Common myeloid progenitor, CD34-positive (primary cell): ENCODE data around the gene PDE4D.
A peak's percentile ranks its signal among the peaks of the same experiment; 100 is the strongest.

Experiments
- CTCF ChIA-PET: fragments of 350-600 bp; sonication (Branson Sonifier 250); formaldehyde crosslinking; loops from one replicate; lab custom pipeline; 2021; ENCODE audit warnings: antibody characterized with exemption; lab: Charles Lee
- POLR2A ChIA-PET: fragments of 350-600 bp; sonication (Branson Sonifier 250); formaldehyde crosslinking; loops from one replicate; lab custom pipeline; 2021; ENCODE audit warnings: antibody characterized with exemption; lab: Charles Lee
- DNase-seq, 3 donors: peaks; one replicate each; pipeline versions ENCODE4 v3.0.0 to v3.0.0-alpha.2; 2013
- H3K27ac ChIP-seq, 2 experiments: 1 replicate in 1 of 2; 2 replicates in 1 of 2; pipeline ENCODE4 v1.7.0; 2013; ENCODE audit warnings: inconsistent platforms in 2 of 2, low read length in 2 of 2, mild to moderate bottlenecking in 2 of 2, low read depth in 1 of 2, moderate library complexity in 1 of 2; ENCODE audit not compliant: severe bottlenecking in 2 of 2, insufficient read depth in 1 of 2, poor library complexity in 1 of 2
- H3K27me3 ChIP-seq, 5 experiments: replicated peaks in 2 of 5; 1 replicate in 3 of 5; 2 replicates in 2 of 5; pipeline versions ENCODE4 v1.6.1 to v1.7.0; 2013; ENCODE audit warnings: low read length in 4 of 5, mild to moderate bottlenecking in 2 of 5, moderate library complexity in 2 of 5, inconsistent platforms in 1 of 5; ENCODE audit not compliant: insufficient read depth in 5 of 5, control insufficient read depth in 4 of 5
- H3K36me3 ChIP-seq, 4 experiments: 1 replicate in 2 of 4; 2 replicates in 2 of 4; pipeline versions ENCODE4 v1.6.1 to v1.7.0; 2013; ENCODE audit warnings: low read length in 3 of 4, control low read depth in 1 of 4, mild to moderate bottlenecking in 1 of 4; ENCODE audit not compliant: control insufficient read depth in 4 of 4, insufficient read depth in 4 of 4
- H3K4me1 ChIP-seq, 4 experiments: 1 replicate in 3 of 4; 2 replicates in 1 of 4; pipeline versions ENCODE4 v1.6.1 to v1.7.1; 2013; ENCODE audit warnings: low read length in 3 of 4, mild to moderate bottlenecking in 3 of 4, control low read depth in 1 of 4, inconsistent platforms in 1 of 4, moderate library complexity in 1 of 4; ENCODE audit not compliant: control insufficient read depth in 4 of 4, insufficient read depth in 4 of 4; ENCODE audit errors: control extremely low read depth in 1 of 4
- H3K4me3 ChIP-seq, 7 experiments: 1 replicate in 4 of 7; 2 replicates in 3 of 7; pipeline versions ENCODE4 v1.5.1 to v1.7.0; 2013; ENCODE audit warnings: mild to moderate bottlenecking in 7 of 7, low read length in 6 of 7, moderate library complexity in 6 of 7, inconsistent platforms in 2 of 7, low read depth in 2 of 7, control low read depth in 1 of 7; ENCODE audit not compliant: insufficient read depth in 4 of 7, control insufficient read depth in 1 of 7; ENCODE audit errors: extremely low read depth in 1 of 7
- H3K9me3 ChIP-seq, 5 experiments: 1 replicate in 4 of 5; 2 replicates in 1 of 5; pipeline versions ENCODE4 v1.6.1 to v1.7.1; 2013; ENCODE audit warnings: low read length in 4 of 5, mild to moderate bottlenecking in 2 of 5, inconsistent platforms in 1 of 5, low read depth in 1 of 5, moderate library complexity in 1 of 5; ENCODE audit not compliant: control insufficient read depth in 4 of 5, insufficient read depth in 2 of 5; ENCODE audit errors: control extremely low read depth in 1 of 5
- WGBS: methylation state at CpG from one replicate; pipeline ENCODE4 v1.1.5; 2013; ENCODE audit not compliant: insufficient coverage; 5-methylcytosine and 5-hydroxymethylcytosine counted together

Gene PDE4D

DNA sequence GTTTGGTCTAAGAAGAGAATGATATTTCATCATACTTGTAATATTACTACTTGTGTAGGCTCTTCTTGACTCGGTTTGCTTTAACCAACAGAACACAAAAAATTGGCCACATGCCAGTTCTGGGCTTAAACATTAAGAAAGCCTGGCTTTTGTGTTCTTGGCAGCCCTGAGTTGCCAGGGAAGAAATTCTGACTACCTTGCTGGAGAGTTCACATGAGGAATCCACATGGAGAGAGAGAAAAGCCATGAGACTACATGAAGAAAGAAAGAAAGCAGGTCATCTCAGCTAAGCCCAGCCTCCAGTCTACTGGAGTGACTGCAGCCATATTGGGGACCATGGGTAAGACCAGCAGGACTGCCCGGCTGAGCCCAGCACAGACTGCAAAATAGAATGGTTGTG lies 785.8 kb downstream of the PDE4D start:
- Histone ChIP-seq H3K4me1 (peaks cover 0 to 11% (median 5%) of the 10 kb centered on the region in 4 experiments), H3K4me3 (no peak overlapping the region), H3K9me3 (no peaks in the 10 kb centered on the region), H3K36me3 (no peaks in the 10 kb centered on the region), H3K27ac (no peak overlapping the region), H3K27me3 (no peaks in the 10 kb centered on the region)
- POLR2A ChIA-PET: no interaction called here
- no CpG with 5 or more reads among the region's 2 CpGs for whole genome bisulfite sequencing
- CTCF ChIA-PET: no interaction called here
- DNase-seq: no peak

DNA sequence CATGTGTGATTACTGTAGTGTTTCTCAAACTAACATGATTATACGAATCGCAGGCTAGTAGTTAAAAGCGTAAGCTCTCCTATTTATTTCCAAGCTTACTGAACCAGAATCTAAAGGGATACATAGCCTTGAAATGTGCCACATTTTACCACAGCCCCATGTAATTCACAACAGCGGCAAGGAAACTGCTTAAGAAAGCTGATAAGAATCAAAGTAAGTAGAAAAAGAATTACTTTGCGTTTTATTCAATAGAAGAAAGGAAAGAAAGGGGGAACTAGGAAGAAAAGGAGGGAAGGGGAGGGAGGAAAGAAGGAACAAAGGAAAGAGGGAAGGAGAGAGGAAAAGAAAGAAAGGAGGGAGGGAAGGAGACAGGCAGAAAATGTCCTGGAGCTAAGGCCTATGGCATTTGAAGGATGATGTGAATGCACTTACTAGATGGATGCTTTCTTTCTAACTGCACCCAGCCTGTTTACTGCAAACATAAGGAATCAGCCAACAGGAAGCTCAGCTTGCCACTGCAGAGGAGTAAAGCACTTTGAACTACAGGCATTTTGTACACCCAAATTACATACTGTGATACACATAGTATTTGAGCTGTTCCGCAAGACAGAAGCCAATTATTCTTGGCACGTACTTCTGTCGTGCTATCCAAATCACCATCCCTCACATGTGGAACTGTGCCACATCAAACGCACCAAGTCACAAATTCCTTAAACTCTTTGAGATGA lies 789.0 kb downstream of the PDE4D start:
- DNase-seq: peak in 2 of 3 donors; percentile 14 to 16
- WGBS: 41% methylated on average over 3 of the region's 9 CpGs

DNA sequence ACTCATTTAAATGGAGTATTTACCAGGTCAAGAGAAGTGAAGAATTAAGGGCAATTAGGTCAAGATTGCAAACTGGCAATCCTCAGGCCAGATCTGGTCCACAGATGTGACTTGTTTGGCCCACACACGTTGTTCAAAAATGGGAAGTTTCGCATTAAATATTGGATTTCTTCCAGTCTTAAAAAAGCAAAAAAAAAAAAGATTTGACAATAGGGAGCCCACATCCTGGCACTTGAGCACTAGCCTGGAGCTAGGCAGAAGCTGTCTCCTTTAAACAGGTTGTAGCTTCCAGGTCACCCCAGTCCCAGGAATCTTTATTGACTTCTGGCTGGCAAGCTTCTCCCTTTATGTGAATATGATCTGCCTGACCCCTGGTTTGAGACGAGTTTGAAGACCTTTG lies 790.2 kb downstream of the PDE4D start:
- no peak for DNase-seq
- CTCF ChIA-PET: no interaction called here
- H3K4me3 ChIP-seq: no peak overlapping the region
- H3K27me3 ChIP-seq: no peaks in the 10 kb centered on the region
- H3K27ac ChIP-seq: no peak overlapping the region
- H3K4me1 ChIP-seq: peaks cover 0 to 11% (median 5%) of the 10 kb centered on the region in 4 experiments
- POLR2A ChIA-PET: no interaction called here
- H3K9me3 ChIP-seq: peaks cover 0 to 2% (median 0%) of the 10 kb centered on the region in 5 experiments
- no peaks in the 10 kb centered on the region for H3K36me3 ChIP-seq
- WGBS: 31% methylated on average over 3 of the region's 3 CpGs

More for the DNA sequence above, 789.0 kb downstream of the PDE4D start:
- peaks cover 0 to under 1% (median 0%) of the 10 kb centered on the region in 5 experiments for H3K9me3 ChIP-seq
- no peaks in the 10 kb centered on the region for H3K36me3 ChIP-seq
- no peaks in the 10 kb centered on the region for H3K27me3 ChIP-seq
- no peak overlapping the region for H3K4me3 ChIP-seq
- peaks cover 0 to 11% (median 5%) of the 10 kb centered on the region in 4 experiments for H3K4me1 ChIP-seq
- CTCF ChIA-PET: interaction anchor here (1.6 kb wide), 1 partner anchor 20 kb away, joined by 6 read pairs; no protein-coding TSS in a partner anchor
- H3K27ac ChIP-seq: no peak overlapping the region
- POLR2A ChIA-PET: interaction anchor here (0.6 kb wide), 1 partner anchor 19 kb away, joined by 3 read pairs; no protein-coding TSS in a partner anchor

DNA sequence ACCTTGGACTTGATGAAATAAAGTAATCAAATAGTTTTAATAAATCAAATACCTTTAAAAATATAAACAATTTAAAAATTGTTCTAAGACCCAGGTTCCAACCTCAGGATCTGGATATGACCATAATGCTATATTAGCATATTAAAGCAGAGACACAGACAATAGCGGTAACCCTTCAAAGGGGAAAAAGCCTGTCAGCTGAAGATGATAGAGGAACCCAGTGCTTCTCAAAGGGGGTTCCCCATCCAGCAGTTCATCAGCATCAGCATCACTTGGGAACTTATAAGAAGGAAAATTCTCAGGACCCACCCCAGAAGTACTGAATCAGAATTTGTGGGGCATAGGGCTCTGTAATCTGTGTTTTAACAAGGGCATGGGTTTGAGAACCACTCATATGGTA lies 791.1 kb downstream of the PDE4D start:
- H3K27me3 ChIP-seq: no peaks in the 10 kb centered on the region
- no peak for DNase-seq
- no peak overlapping the region for H3K27ac ChIP-seq
- H3K4me1 ChIP-seq: peaks cover 0 to 11% (median 5%) of the 10 kb centered on the region in 4 experiments
- ChIA-PET POLR2A (no interaction called here), CTCF (no interaction called here)
- WGBS: no CpG with 5 or more reads among the region's 1 CpG
- no peak overlapping the region for H3K4me3 ChIP-seq
- peaks cover 0 to 2% (median 0%) of the 10 kb centered on the region in 5 experiments for H3K9me3 ChIP-seq
- no peaks in the 10 kb centered on the region for H3K36me3 ChIP-seq

DNA sequence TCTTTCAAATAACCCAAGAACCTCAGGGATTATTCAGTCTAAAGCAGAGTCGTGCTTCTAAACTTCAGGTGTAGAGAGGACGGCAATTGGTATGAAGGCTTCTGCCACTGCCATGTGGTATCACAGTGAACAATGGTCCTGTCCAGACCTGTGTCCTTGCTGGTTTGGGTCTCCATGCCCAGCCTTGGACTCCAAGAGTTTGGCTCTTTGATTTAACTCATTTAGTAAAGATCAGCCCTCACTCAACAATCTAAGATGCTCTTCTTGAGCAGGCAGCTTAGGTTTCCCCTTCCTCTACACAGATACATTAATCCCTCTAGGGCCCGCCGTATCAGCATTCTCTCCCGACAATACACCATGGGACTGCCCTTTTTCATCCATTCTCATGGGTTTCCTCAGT lies 792.7 kb downstream of the PDE4D start:
- ChIA-PET POLR2A (no interaction called here), CTCF (interaction anchor here (1.1 to 1.9 kb wide), 2 partner anchors 9 to 19 kb away, joined by 3 to 4 read pairs; no protein-coding TSS in a partner anchor)
- WGBS: 96% methylated on average over 5 of the region's 5 CpGs

DNA sequence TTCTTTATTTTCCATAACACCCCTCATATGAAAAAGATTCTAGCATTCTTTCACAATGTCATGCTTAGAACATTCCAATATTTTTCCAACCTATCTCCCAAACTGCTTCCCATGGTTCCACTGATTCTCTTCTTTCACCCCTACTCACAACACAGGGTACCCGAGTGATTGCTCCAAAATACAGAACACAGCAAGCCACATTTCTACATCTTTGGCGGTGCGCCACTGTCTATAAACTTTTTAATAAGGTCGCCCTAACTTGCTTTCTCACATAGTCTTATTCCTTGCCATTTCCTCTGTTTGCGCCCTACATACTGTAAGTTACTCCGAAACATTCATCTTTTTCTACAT lies 793.6 kb downstream of the PDE4D start:
- Histone ChIP-seq H3K27me3 (no peaks in the 10 kb centered on the region), H3K36me3 (no peaks in the 10 kb centered on the region), H3K4me1 (peaks cover 0 to 11% (median 5%) of the 10 kb centered on the region in 4 experiments), H3K9me3 (peaks cover 0 to 2% (median 0%) of the 10 kb centered on the region in 5 experiments), H3K27ac (no peak overlapping the region), H3K4me3 (no peak overlapping the region)
- WGBS: 98% methylated on average over 5 of the region's 6 CpGs
- POLR2A ChIA-PET: no interaction called here
- CTCF ChIA-PET: interaction anchor here (1.9 kb wide), 1 partner anchor 20 kb away, joined by 4 read pairs; no protein-coding TSS in a partner anchor
- DNase-seq: no peak

More for the DNA sequence above, 792.7 kb downstream of the PDE4D start:
- no peak for DNase-seq
- Histone ChIP-seq H3K27ac (no peak overlapping the region), H3K9me3 (peaks cover 0 to 2% (median 0%) of the 10 kb centered on the region in 5 experiments), H3K36me3 (no peaks in the 10 kb centered on the region), H3K4me1 (peaks cover 0 to 11% (median 5%) of the 10 kb centered on the region in 4 experiments), H3K27me3 (no peaks in the 10 kb centered on the region), H3K4me3 (no peak overlapping the region)
